PFSK-1 (cell line): Measurements from ENCODE around the gene PAFAH2.

Source experiments
- FOXP2 ChIP-seq: optimal IDR thresholded peaks from 2 replicates; pipeline ENCODE3; 2011; ENCODE audit warnings: borderline replicate concordance, control low read depth, inconsistent platforms; ENCODE audit not compliant: insufficient read depth; ENCODE audit errors: extremely low read length, extremely low read depth
- POLR2AphosphoS5 ChIP-seq: IDR thresholded peaks from 2 replicates; pipeline ENCODE4 v1.6.1; 2012; ENCODE audit warnings: low read depth, mild to moderate bottlenecking, control low read depth, low read length, moderate library complexity
- SIN3A ChIP-seq: IDR thresholded peaks from 2 replicates; pipeline ENCODE4 v1.6.1; 2012; ENCODE audit warnings: mild to moderate bottlenecking, low read length, moderate library complexity, borderline replicate concordance; ENCODE audit not compliant: insufficient read depth
- TAF1 ChIP-seq: IDR thresholded peaks from 2 replicates; pipeline ENCODE4 v1.6.1; 2012; ENCODE audit warnings: low read length, control low read depth, borderline replicate concordance; ENCODE audit not compliant: insufficient read depth
- TF ChIP-seq, protein P1 (sequence below), 2 experiments: IDR thresholded peaks; 2 replicates each; pipeline versions ENCODE4 v1.6.1 to v1.8.0; 2011 to 2012; ENCODE audit warnings: low read depth in 2 of 2, low read length in 2 of 2, control low read depth in 1 of 2, inconsistent platforms in 1 of 2, mild to moderate bottlenecking in 1 of 2, moderate library complexity in 1 of 2; ENCODE audit not compliant: insufficient read depth in 1 of 2

Gene PAFAH2

DNA sequence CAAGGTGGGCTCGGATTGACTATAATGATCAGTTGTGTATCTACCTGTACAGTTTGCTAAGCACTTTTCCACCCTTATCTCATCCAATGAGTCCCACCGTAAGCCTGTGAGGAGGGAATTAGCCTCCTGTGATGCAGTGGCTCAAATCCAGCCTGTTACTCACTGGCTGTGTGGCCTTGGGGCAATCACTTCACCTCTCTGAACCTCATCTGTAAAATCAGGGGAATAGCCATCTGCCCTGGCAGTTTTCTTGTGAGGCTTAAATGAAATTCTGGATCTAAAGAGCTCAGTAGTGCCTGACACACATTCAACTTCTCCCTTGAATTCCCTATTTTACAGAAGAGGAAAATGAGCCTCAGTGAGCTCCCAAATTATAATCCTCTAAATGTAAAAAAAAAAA, 16.3 kb upstream of the PAFAH2 start:
- TF ChIP-seq POLR2AphosphoS5: no peak
- TF ChIP-seq SIN3A: no peak
- TF ChIP-seq TAF1: no peak
- TF ChIP-seq, protein P1, sequence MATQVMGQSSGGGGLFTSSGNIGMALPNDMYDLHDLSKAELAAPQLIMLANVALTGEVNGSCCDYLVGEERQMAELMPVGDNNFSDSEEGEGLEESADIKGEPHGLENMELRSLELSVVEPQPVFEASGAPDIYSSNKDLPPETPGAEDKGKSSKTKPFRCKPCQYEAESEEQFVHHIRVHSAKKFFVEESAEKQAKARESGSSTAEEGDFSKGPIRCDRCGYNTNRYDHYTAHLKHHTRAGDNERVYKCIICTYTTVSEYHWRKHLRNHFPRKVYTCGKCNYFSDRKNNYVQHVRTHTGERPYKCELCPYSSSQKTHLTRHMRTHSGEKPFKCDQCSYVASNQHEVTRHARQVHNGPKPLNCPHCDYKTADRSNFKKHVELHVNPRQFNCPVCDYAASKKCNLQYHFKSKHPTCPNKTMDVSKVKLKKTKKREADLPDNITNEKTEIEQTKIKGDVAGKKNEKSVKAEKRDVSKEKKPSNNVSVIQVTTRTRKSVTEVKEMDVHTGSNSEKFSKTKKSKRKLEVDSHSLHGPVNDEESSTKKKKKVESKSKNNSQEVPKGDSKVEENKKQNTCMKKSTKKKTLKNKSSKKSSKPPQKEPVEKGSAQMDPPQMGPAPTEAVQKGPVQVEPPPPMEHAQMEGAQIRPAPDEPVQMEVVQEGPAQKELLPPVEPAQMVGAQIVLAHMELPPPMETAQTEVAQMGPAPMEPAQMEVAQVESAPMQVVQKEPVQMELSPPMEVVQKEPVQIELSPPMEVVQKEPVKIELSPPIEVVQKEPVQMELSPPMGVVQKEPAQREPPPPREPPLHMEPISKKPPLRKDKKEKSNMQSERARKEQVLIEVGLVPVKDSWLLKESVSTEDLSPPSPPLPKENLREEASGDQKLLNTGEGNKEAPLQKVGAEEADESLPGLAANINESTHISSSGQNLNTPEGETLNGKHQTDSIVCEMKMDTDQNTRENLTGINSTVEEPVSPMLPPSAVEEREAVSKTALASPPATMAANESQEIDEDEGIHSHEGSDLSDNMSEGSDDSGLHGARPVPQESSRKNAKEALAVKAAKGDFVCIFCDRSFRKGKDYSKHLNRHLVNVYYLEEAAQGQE (IDR thresholded peaks at IDR 0.05; ENCODE audit: insufficient read depth in 1 of 2, low read depth in 2 of 2, low read length in 2 of 2): no peak
- no peak for TF ChIP-seq FOXP2

DNA sequence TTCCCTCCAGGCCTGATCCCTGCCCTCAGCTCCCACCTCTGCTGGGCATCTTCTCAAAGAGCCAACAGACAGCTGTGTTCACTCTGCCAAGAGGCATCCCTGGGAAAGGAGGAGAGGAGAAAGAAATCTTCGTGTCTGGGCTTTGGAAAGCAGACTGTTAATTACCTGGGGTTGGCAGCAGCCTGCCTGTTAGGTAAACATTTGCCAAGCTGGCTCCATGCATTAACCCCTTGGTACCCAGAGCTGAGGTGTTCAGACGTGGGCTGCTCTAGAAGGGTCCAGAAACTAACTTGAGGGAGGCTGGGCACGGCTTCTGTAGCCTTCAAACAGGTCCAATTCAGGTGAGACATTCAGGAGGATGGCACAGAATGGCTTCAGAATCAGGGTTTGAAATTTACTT, 15.0 kb upstream of the PAFAH2 start:
- TF ChIP-seq POLR2AphosphoS5: no peak
- no peak for TF ChIP-seq SIN3A
- TF ChIP-seq TAF1: no peak
- no peak for TF ChIP-seq FOXP2
- TF ChIP-seq, protein P1 (IDR thresholded peaks at IDR 0.05; ENCODE audit: insufficient read depth in 1 of 2, low read depth in 2 of 2, low read length in 2 of 2): no peak

DNA sequence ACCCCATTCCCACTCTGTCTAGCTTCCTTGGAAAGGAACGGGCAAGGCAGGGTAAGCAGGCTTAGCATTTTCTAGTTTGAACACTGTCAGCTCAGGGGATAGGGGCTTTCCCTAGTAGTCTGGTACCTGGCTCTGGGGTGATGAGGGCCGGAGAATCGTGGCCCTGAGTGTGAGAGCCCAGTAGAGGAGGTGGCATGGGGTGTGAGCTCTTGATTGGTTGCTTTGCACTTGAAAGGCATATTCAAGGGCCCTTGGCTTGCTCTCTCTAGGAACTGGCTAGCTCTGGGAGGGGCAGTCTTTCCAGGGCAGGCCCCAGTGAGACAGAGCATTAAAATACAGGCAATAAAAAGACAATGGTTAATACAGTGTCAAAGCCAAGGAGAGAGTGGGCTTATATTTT, 13.0 kb upstream of the PAFAH2 start:
- TF ChIP-seq TAF1: no peak

DNA sequence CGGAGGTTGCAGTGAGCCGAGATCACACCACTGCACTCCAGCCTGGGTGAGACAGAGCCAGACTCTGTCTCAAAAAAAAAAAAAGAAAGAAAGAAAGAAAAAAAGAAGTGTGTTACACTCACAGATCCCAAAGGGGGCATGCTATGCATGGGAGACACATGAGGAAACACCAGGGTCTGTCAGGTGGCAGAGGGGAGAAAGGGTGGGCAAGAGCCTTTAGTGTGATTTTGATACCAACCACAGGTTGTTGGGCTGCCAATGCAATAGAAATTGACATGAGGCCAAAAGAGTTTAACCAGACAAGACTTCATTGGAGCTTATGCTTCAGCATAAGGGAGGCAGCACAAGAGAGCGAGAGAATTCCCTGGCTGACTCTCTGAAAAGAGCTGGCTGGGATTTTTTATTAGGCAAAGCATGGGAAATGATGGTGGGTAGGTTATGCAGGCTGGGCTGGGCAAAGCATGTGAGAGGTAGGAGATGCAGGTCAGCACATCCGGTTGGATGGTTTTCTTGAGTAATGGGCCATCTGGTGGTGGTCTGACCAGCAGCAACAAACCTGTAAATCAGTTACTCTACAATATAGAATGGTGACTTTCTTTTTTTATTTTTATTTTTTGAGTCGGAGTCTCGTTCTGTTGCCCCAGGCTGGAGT, 12.1 kb upstream of the PAFAH2 start:
- TF ChIP-seq, protein P1 (IDR thresholded peaks at IDR 0.05; ENCODE audit: insufficient read depth in 1 of 2, low read depth in 2 of 2, low read length in 2 of 2): no peak
- TF ChIP-seq TAF1 (no peak), FOXP2 (no peak), POLR2AphosphoS5 (no peak), SIN3A (no peak)

DNA sequence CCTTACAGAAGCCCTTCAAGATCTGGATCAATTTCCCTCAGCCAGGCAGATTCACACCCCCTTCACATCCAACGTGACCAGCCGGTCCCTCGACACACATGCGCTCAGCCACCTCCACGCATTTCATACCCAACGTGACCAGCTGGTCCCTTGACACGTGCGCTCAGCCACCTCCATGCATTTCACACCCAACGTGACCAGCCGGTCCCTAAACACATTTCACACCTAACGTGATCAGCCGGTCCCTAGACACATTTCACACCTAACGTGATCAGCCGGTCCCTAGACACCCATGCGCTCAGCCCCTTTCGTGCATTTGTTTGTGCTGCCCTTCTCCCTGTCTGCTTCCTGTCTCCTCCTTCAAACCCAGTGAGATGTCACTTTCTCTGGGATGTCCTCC, 8.8 kb upstream of the PAFAH2 start:
- TF ChIP-seq SIN3A (no peak), FOXP2 (no peak), POLR2AphosphoS5 (no peak), TAF1 (no peak)
- TF ChIP-seq, protein P1 (IDR thresholded peaks at IDR 0.05; ENCODE audit: insufficient read depth in 1 of 2, low read depth in 2 of 2, low read length in 2 of 2): no peak
